OCI-M2 (cell line): Measurements from ENCODE around the gene PRKCE.

ENCODE experiments used
- DNase-seq: peaks from one replicate; lab custom pipeline; 2025; ENCODE audit not compliant: unreplicated experiment; lab: John Stamatoyannopoulos, UW

PRKCE gene

DNA sequence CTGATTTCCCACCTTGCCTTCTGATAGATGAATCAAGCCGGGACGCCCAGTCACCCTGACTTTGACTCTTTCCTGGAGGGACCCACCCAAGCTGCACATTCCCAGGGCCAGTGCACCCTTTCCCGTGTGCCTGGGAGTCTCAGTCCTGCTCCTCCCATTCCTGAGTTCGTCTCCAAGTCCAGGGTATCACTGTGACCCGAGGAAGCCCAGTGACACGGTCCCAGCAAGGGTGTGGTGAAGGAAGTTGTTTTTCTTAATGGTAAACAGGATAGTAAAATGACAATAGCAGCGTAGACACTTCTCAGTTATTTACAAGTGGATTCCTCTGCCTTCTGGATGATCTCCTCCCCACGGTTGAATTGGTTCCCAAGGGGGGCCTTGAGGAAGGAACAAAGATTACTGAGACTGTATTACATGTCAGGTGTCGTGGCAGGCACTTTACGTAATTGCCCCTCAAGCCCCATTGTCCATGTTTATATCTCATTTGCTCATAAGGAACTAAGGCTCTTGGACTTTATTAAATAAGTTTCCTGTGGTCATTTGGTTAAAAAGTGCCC lies 123.3 kb downstream of the PRKCE start:
- no peak for DNase-seq

DNA sequence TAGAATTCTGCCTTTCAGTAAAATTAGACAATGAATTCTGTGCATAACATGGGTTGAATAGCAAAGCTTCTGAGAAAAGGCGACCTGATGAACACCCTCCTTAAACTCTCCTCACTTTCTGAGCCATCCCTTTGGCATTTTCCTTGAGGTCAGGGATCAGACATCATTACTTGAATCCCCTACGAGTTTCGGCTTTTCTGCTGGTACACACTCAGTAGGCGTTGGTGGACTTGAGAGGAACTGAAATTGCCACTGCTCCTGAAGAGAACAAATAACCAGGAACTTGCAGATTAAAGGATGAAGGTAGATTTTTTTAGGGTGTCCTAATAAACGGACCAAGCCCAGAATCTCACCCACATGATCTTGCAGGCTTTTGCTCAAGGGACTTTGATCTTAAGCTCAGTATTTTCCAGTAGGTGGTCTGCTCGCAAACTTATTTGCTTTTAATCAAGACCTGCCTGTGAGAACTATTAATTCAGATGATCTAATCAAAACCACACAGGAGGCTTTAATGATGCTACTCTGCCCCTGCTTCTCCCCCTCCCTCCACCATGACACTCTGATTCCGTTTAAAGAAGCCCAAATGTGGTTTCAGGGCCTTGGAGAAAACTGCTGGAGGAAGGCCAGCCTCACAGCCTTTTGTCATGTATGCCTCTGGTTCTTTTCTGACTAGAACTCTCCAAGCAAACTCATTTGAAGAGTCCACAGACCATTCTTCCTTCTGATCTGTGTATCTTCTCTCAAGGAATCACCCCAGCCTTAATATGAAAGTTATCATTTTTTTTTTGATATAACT lies 124.9 kb downstream of the PRKCE start:
- DNase-seq = no peak

- no peak for DNase-seq
These were observed 126.7 kb downstream of the PRKCE start for GRCh38 chr2:45777996-45778719.

DNA sequence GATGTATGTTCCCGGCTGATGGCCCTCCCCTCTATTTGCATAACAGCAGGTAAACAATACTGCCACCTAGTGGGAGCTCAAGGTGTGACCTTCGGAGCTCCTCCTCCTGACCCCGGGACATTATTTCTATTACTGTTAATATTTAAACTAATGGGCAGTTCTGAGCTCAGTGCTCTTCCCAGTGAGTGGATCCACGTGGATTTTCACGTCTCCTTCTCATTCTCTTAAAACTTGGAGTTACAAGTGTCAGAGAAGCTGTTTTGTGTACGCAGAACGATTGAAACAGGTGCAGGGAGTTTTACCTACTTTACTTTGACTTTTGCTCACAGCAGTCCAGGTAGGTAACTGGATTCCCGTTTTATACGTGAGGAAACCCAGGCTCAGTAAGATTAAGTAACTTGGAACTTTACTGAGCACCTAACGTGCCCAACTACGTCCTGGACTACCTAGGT lies 127.3 kb downstream of the PRKCE start:
- DNase-seq = no peak

DNA sequence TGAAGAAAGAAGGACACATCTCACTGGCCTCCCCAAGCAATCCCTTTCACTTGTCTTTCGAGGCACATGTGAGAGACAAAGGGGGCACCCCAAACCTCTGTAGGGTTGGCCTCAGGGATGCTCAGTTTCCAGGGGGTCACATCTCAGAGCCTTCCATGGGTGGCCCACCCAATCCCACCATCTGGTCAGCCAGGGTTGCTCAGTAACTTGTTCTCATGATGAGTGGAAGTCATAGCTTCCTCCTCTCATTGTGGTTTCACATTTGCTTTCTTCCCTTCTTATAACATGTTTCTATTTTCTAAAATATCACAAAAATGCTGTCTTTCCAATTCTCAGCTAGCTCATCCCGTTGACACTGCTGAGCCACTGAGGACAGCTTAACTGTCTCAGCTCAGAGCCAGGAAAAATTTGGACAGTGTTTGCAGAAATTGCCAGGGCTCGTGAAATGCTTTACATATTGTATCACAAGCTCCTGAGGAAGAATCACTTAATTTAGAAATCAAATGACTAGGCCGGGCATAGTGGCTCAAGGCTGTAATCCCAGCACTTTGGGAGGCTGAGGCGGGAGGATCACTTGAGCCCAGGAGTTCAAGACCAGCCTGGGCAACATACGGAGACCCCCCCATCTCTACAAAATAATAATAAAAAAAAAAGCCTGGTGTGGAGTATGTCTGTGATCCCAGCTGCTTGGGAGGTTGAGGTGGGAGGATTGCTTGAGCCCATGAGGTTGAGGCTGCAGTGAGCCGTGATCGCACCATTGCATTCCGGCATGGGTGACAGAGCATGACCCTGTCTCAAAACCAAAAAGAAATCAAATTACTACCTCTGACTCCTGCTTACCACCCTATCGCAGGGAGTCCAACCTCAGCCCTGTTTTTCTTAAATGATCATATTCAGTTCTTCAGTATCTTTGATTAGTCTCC lies 129.3 kb downstream of the PRKCE start:
- no peak for DNase-seq

DNA sequence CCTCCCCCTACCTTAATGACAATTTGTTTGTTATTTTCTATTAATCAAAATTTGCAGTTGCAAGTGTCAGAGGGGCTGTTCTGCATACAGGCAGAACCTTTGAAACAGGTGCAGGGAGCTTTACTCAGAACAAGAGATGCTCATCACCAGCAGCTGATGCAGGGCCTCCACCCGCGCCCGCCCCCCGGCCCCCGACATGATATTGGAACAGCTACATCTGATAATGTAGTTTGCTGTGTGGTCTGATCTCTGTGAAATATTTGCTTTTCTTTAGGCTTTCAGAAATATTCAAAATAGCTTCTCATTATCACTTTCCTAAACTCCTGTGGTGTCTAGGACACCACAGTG lies 130.0 kb downstream of the PRKCE start:
- no peak for DNase-seq

DNA sequence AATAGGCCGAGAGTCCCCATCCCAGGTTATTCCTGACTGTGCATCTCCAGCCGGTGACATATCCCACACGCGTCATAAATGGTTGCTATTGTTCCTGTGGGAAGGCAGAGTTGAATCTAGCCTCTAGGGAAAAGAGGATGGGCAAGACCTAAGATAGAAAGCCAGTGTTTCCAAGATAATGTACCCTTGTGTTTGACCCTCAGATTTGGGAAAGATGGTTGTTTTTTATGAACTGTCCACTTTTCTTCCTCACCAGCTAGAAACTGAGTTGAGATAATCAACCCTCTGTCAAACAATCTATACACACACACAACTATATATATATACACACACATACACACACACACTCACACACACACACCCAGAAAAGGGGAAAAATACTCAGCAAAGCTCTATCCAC lies 131.0 kb downstream of the PRKCE start:
- no peak for DNase-seq

- DNase-seq = no peak
These were observed 131.5 kb downstream of the PRKCE start for GRCh38 chr2:45782986-45783385.

- no peak for DNase-seq
These were observed 134.8 kb downstream of the PRKCE start for GRCh38 chr2:45786030-45786835.

GRCh38 chr2:45786836-45787357 lies 135.4 kb downstream of the PRKCE start:
- no peak for DNase-seq

DNA sequence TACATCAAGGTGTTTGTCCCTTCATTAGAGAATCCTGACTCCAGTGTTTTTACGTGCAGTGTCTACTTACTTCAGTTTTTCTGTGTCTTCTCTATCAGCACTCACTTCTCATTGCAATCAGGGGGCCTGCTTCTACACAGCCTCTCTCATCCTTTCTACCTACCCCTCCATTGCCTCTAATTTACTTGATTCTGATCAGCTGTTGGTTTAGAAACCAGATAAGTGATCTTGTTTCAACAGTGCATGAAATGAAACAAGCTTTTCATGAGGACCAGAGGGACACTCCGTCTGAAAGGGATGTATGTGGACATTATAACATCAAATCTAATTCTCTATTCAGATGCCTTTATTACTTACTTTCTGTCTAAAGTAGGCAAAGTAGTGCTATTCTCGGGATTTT lies 136.9 kb downstream of the PRKCE start:
- DNase-seq = no peak

GRCh38 chr2:45789317-45789716 lies 137.8 kb downstream of the PRKCE start:
- DNase-seq = no peak

DNA sequence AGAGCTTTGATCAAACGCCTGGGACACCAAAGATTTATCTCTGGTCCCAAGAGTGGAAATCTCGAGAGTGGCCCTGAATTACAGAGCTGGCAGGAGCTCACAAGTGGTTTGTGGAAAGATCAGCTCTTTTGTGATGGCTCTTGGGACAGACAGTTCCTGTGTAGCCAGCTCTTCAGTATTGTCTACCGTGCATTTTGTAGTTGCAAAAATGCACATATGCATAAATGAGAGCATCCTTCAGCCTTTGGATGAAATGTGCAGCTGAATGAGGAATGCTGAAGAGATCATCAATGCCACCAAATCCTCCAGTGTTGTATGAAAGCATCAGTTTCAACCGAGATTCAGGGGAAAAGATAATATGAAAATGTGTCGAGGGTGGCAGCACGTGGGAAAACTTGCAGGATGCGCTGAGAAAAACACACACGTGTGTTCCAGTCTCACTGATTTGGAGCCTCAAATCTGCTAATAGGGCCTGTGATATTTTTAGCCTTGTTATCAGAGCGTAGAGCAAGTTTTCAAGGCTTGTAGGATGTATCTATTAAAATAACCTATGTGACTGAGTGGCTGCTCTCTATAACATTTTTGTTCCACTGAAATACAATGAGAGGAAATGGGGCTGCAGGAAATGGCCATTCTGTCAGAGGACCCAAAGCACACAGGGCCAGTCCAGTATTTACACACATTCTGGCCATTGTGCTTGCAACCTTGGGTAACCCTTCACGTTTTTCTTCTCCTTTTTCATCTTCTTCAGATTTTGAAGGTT lies 138.7 kb downstream of the PRKCE start:
- no peak for DNase-seq

GRCh38 chr2:45793305-45793962 lies 142.0 kb downstream of the PRKCE start:
- no peak for DNase-seq

GRCh38 chr2:45794134-45794617 lies 142.7 kb downstream of the PRKCE start:
- no peak for DNase-seq

DNA sequence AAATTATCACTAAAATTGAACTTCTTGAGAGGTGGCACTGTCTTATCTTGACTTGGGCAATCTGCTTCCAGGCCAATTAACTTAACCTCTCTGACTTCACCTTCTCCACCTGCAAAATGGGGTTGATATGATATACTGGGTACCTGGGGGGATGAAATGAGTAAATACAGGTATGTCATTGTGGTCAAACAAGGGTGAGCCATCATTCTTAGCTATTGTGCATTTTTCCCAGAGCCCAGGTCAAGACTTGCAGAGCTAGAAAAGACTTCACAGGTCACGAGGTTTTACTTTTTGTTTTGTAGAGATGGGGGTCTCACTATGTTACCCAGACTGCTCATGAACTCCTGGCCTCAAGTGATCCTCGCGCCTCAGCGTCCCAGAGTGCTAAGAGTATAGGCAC lies 145.0 kb downstream of the PRKCE start:
- no peak for DNase-seq

- no peak for DNase-seq
These were observed 146.2 kb downstream of the PRKCE start for GRCh38 chr2:45797451-45798230.
